Hepatic stellate cell (primary cell): ENCODE measurements around the gene ERC2.
A peak's percentile ranks its signal among the peaks of the same experiment; 100 is the strongest.
"Not testable (repeated sequence)": the region's sequence is repeated elsewhere in the genome, so short reads cannot be mapped to it uniquely, and the experiment has no call there.

Experiments used
- DNase-seq: peaks from one replicate; pipeline ENCODE4 v3.0.0; 2011; ENCODE audit warnings: low spot score

The ERC2 gene

DNA sequence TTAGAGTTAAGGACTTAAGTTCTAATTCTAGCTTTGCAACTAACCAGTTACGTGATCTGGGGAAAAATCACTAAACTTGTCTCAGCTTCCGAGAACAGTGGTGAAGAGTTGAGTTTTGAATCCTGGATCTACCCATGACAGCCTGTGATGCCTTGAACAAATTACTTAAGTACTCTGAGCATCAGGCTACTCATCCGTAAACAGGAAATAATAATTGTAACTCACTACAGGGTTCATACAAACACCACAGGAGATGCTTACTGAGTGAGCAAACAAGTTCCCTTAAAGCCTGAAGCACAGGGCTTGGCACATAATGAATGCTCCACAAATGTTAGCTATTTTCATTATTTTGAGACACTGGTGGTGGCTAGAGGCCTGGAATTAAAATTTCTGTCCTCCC is 158.8 kb downstream of the ERC2 start:
- no peak for DNase-seq

DNA sequence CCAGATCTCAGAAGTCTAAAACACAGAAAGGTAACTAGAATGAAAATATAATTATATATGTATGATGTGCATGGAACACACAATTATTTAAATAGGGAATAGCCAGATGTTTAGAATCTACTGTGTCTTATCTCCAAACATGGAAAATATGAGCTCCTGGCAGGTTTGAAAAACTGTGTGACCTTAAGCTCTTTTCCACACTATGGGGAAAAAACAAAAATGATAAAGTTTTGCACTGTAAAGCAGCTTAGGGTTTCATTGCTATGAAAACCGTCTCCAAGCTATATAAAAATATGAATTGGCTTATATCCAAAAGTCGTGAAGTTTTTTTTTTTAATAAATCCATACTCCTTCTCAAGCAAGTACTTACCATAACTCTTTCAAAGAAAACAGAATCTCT is 159.8 kb downstream of the ERC2 start:
- no peak for DNase-seq

GRCh38 chr3:56304069-56304468 is 164.2 kb downstream of the ERC2 start:
- DNase-seq, result no peak

DNA sequence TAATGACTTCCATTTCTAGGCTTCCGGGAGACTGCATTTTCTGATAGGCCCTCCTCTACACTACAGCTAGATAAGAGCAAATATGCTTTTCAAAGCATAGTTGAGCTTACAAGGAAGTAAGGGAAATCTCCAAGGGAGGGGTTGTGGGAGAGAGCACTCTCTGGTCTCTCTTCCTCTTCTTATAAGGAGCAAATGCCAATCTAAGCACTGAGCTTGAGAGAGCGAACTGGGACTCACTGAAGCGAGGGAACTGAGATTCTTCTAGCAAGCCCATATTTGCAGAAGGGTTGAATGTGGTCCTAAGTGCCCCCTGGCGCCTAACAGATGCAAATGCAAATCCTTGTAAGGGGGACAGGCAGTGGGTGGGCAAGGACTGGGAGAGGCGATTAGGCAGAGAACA is 164.8 kb downstream of the ERC2 start:
- DNase-seq, result no peak

DNA sequence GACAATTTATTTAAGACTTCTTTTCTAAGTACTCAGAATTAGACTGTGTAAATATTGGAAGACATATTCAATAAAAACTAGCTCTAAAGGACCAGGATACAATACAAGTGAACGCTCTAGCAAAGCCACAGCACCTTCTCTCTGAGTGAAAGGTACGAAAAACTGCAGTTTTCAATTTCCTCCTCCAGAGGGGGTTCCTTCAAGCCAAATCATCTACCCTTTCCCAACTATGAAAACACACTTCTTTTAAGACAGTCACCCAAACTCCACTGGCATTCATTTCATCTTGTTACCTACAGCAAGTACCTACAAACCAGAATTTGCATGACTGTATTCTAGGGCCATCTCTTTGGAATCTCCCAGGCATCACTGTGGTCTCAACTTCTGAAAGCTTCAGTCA is 165.8 kb downstream of the ERC2 start:
- no peak for DNase-seq

- no peak for DNase-seq
Measured at GRCh38 chr3:56297281-56297840, 170.9 kb downstream of the ERC2 start.

DNA sequence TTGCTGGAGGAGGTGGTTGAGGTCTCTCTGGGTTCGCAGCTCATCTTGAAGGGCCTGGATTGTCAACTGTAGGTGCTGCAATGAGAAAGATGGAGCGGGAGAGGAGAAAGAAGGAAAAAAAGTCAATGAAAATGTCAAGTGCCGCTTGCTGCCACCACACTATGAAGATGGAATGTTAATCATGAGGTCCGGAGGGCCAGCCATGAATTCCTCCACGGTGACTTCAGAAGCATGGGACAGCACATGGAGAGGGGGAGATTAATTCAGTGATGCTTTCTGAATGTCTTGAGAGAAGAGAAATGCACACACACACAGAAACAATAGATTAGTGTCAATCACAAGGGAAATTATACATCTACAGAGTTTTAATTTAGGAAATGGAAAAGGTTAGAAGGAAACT is 171.9 kb downstream of the ERC2 start:
- no peak for DNase-seq

DNA sequence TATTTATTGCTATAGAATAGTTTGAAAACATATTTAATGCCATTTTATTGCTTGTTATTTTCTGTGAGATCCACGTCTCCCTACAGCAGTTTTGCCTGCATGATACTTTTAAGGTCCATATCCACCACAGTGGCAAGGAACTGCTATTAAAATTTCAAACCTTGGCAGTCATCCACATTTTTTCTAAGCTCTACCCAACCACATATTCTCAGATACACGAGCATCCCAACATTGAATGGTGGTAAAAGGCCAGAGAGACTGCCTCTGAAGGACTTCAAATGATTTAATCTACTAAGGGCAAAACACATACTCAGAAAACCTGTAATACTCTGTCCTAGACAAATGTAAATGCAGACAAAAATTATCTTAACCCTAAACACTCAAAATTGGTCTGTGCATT is 173.1 kb downstream of the ERC2 start:
- DNase-seq, result no peak

DNA sequence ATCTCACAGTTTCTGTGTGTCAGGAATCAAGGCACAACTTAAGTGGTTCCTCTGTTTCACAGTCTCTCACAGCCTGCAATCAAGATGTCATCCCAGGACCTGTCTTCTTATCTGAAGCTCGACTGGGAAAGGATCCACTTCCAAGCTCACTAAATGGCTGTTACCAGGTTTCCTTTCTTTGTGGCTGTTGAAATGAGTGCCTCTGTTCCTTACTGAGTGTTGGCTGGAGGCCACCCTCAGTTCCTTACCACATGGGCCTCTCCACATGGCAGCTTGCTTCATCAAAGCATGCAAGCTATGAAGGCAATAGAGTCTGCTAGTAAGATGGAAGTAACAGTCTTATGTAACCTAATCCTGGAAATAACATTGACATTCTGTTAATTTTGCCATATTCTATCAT is 174.0 kb downstream of the ERC2 start:
- no peak for DNase-seq

- no peak for DNase-seq
Measured at GRCh38 chr3:56291953-56292352, 176.3 kb downstream of the ERC2 start.

DNA sequence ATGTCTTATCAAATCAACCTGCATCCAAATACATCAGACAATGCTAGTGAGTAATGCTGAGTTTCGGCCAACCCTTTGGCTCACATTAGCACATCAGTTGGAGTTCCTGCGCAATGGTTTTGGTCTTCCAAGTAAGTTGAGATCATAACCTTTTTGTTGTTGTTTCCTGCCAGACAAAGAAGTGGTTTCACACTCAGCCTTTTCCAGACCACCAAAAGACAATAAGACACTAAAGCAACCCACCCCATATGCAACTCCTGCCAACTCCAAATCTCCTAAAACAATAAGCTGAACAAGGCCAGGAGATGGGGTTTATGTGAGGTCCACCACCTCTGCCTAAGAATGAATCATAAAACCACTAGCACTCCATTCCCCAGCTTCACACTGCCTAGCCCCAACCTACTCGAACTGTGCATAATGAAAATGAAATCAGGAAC is 177.0 kb downstream of the ERC2 start:
- DNase-seq, result no peak

DNA sequence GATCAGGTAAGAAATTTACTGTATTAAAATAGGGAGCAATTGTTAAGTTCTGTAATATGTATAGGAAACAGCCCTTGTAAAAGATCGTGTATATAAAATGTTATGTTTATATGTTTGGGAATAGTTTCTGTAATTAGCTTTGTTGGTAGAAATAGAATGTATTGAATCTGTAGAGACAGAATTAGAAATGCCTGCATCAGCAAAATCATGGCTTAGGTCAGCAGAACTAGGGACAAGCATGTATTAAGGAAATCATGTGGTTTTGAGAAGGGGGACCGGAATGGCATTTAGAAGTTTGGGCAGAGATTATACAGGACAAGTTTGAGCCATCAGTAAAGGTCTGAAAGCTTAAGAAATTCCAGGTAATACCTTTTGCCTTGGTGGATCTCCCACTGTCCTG is 177.9 kb downstream of the ERC2 start:
- no peak for DNase-seq

- DNase-seq, result no peak
Measured at GRCh38 chr3:56288258-56288657, 180.0 kb downstream of the ERC2 start.

GRCh38 chr3:56282341-56282740 is 185.9 kb downstream of the ERC2 start:
- no peak for DNase-seq

- no peak for DNase-seq
Measured at GRCh38 chr3:56277236-56277635, 191.0 kb downstream of the ERC2 start.

GRCh38 chr3:56275120-56275519 is 193.1 kb downstream of the ERC2 start:
- DNase-seq, result no peak

- no peak for DNase-seq
Measured at GRCh38 chr3:56269755-56270535, 198.3 kb downstream of the ERC2 start.

DNA sequence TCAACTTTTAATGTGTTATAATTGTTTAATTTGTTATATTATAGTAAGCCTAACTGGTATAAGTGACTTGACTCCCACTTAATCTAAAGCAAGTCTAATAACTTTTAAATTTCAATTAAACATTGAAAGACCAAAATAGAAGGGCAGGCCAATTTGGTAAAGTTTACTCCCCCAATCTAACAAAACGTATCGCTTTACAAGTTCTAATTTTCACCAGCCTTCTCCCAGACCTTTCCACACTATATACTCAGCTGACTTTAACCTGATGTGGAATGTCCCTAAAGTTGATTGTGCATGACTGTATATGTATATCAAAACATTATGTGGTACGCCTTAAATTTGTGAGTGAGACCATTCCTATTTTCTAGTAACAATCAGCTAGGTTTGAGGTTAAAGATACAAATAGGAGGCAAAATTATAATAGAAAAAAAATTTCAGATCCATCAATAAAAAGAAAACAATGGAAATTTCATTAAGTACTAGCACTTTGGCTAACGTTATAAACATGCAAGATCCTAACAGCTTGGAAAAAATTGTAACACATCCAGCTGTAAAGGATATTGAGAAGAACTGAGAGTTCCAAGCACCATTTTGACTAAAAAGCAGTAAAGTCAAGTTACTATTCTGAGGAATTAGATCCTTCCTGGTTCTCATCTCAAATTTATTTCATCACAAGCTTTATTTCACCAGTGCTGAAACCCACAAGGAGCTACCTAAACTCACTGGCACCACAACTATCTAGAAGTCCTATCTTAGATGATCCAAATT is 199.5 kb downstream of the ERC2 start:
- no peak for DNase-seq

- DNase-seq, result not testable (repeated sequence)
Measured at GRCh38 chr3:56261852-56262251, 206.4 kb downstream of the ERC2 start.

GRCh38 chr3:56260262-56260661 is 208.0 kb downstream of the ERC2 start:
- DNase-seq, result no peak

GRCh38 chr3:56257826-56258225 is 210.4 kb downstream of the ERC2 start:
- no peak for DNase-seq

DNA sequence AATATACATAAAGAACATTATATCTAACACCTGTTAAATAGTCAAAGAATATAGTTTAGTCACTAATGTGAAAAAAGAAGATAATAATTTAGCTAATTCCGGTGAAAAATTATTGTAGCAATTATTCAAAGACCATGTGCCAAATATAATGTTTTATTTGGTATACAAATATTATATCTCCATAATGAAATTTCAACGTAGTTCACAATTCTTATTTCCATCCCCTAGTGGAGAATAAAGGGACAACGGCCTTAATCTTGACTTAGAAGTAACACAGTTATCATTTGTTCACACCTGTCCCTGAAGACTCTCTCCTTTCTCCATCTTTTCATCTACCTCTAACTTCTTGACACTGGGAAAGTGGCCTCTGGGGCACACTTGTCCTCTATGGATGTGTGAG is 213.4 kb downstream of the ERC2 start:
- peak; percentile 4 for DNase-seq

GRCh38 chr3:56253941-56254665 is 214.2 kb downstream of the ERC2 start:
- DNase-seq, result no peak
